GM23338 (cell line): ENCODE measurements around the gene GH1. TPM values are rescaled to one million over a fixed set of nuclear protein-coding genes. Genes with fewer than 3 reads are reported as not detected.

Experiments
- ATAC-seq: fragments of 200-7000 bp; cut with Tn5 transposase; 3 replicates; pipeline ENCODE4 v1.9.1; 2020
- DNase-seq: peaks from one replicate; pipeline ENCODE4 v3.0.0-alpha.2; 2015; ENCODE audit warnings: low spot score
- H2AFZ ChIP-seq: fragments of 200-600 bp; sonication (generic); 2 replicates; pipeline ENCODE4 v1.8.0; 2016; ENCODE audit warnings: antibody characterized with exemption, mild to moderate bottlenecking, moderate library complexity
- H3F3A ChIP-seq: fragments of 200-600 bp; sonication (generic); replicated peaks from 2 replicates; pipeline ENCODE4 v1.8.0; 2017; ENCODE audit warnings: antibody characterized with exemption, mixed run types, low read depth
- H3K27ac ChIP-seq: fragments of 200-600 bp; sonication (generic); 2 replicates; pipeline ENCODE4 v1.6.1; 2016; ENCODE audit warnings: low read depth
- H3K27me3 ChIP-seq: fragments of 200-600 bp; sonication (generic); 2 replicates; pipeline ENCODE4 v1.8.0; 2016; ENCODE audit warnings: mild to moderate bottlenecking, mixed run types, moderate library complexity; ENCODE audit not compliant: insufficient read depth
- H3K36me3 ChIP-seq: fragments of 200-600 bp; sonication (generic); 2 replicates; pipeline ENCODE4 v1.8.0; 2016; ENCODE audit warnings: mild to moderate bottlenecking; ENCODE audit not compliant: insufficient read depth
- H3K4me1 ChIP-seq: fragments of 200-600 bp; sonication (generic); 2 replicates; pipeline ENCODE4 v1.8.0; 2016; ENCODE audit warnings: mild to moderate bottlenecking, moderate library complexity; ENCODE audit not compliant: insufficient read depth
- H3K4me2 ChIP-seq: fragments of 200-600 bp; sonication (generic); 2 replicates; pipeline ENCODE4 v1.7.1; 2017; ENCODE audit warnings: mixed run types
- H3K4me3 ChIP-seq: fragments of 200-600 bp; sonication (generic); 2 replicates; pipeline ENCODE4 v1.6.1; 2016; ENCODE audit warnings: mixed run types
- H3K79me2 ChIP-seq: fragments of 200-600 bp; sonication (generic); replicated peaks from 2 replicates; pipeline ENCODE4 v1.8.0; 2017; ENCODE audit warnings: mild to moderate bottlenecking; ENCODE audit not compliant: insufficient read depth
- H3K9me2 ChIP-seq: fragments of 200-600 bp; sonication (generic); 2 replicates; pipeline ENCODE4 v1.8.0; 2017; ENCODE audit not compliant: insufficient read depth
- H4K20me1 ChIP-seq: fragments of 200-600 bp; sonication (generic); replicated peaks from 2 replicates; pipeline ENCODE4 v1.8.0; 2017; ENCODE audit warnings: mild to moderate bottlenecking; ENCODE audit not compliant: insufficient read depth
- H3K27ac Mint-ChIP-seq: 2 replicates; pipeline ENCODE4 v1.8.0; 2020; ENCODE audit warnings: inconsistent platforms, mild to moderate bottlenecking, moderate library complexity, mixed read lengths
- H3K27me3 Mint-ChIP-seq: 3 replicates; pipeline ENCODE4 v1.8.0; 2022; ENCODE audit warnings: low read depth, mild to moderate bottlenecking, moderate library complexity, mixed read lengths, inconsistent platforms; ENCODE audit not compliant: insufficient read depth, poor library complexity
- H3K36me3 Mint-ChIP-seq: 3 replicates; pipeline ENCODE4 v1.8.0; 2021; ENCODE audit warnings: low read depth, mild to moderate bottlenecking, inconsistent platforms, moderate library complexity, mixed read lengths
- H3K4me1 Mint-ChIP-seq: 3 replicates; pipeline ENCODE4 v1.8.0; 2020; ENCODE audit warnings: mild to moderate bottlenecking, inconsistent platforms, mixed read lengths
- H3K4me3 Mint-ChIP-seq: 3 replicates; pipeline ENCODE4 v1.8.0; 2021; ENCODE audit warnings: moderate library complexity, mild to moderate bottlenecking, inconsistent platforms, mixed read lengths
- H3K9me3 Mint-ChIP-seq: 3 replicates; pipeline ENCODE4 v1.8.0; 2020; ENCODE audit warnings: moderate library complexity, mild to moderate bottlenecking, inconsistent platforms, mixed read lengths
- CREB1 ChIP-seq: fragments of 250-450 bp; sonication (Bioruptor Pico); IDR thresholded peaks from 2 replicates; pipeline ENCODE4 v1.5.0; 2020; ENCODE audit warnings: low read depth, mild to moderate bottlenecking, moderate library complexity
- ETS1 ChIP-seq: IDR thresholded peaks from 2 replicates; pipeline ENCODE4 v1.6.1; 2016; ENCODE audit warnings: antibody characterized with exemption
- EZH2 ChIP-seq: fragments of 200-600 bp; sonication (generic); IDR thresholded peaks from one replicate; pipeline ENCODE4 v1.8.0; 2017; ENCODE audit warnings: antibody characterized with exemption, mild to moderate bottlenecking, low read depth; ENCODE audit not compliant: unreplicated experiment
- EZH2phosphoT487 ChIP-seq: fragments of 200-600 bp; sonication (generic); IDR thresholded peaks from one replicate; pipeline ENCODE4 v1.8.1; 2018; ENCODE audit warnings: antibody characterized with exemption; ENCODE audit not compliant: unreplicated experiment
- JUNB ChIP-seq: IDR thresholded peaks from one replicate; pipeline ENCODE4 v1.6.1; 2016; ENCODE audit warnings: antibody characterized with exemption; ENCODE audit not compliant: unreplicated experiment
- NANOG ChIP-seq: IDR thresholded peaks from 2 replicates; pipeline ENCODE4 v1.6.1; 2016; ENCODE audit warnings: antibody characterized with exemption, borderline replicate concordance
- POLR2AphosphoS5 ChIP-seq: IDR thresholded peaks from 2 replicates; pipeline ENCODE4 v1.6.1; 2016; ENCODE audit warnings: antibody characterized with exemption, low read depth
- STAT1 ChIP-seq: IDR thresholded peaks from one replicate; pipeline ENCODE4 v1.6.1; 2016; ENCODE audit warnings: antibody characterized with exemption; ENCODE audit not compliant: unreplicated experiment
- ZNF114 ChIP-seq: fragments of 250-450 bp; sonication (Bioruptor Pico); IDR thresholded peaks from 2 replicates; pipeline ENCODE4 v1.5.0; 2020; ENCODE audit warnings: mild to moderate bottlenecking, moderate library complexity
- ZNF462 ChIP-seq: fragments of 250-450 bp; sonication (Bioruptor Pico); IDR thresholded peaks from 2 replicates; pipeline ENCODE4 v1.5.0; 2020; ENCODE audit warnings: mild to moderate bottlenecking, moderate library complexity
- polyA plus RNA-seq: library from polyadenylated mRNA; unstranded; fragments of >200 nt; fragmentation: Nextera tagmentation; extraction: Ambion mirVana; gene quantifications from 2 replicates; pipeline ENCODE4 v1.2.1, GENCODE V29; 2016
- total RNA-seq: library from RNA; depleted of rRNA; stranded (reverse); fragments of >200 nt; shearing (Covaris generic); gene quantifications from 2 replicates; pipeline ENCODE4 v1.2.3, GENCODE V29; 2014
- TF ChIP-seq, protein P1 (sequence below): IDR thresholded peaks from one replicate; pipeline ENCODE4 v1.6.1; 2018; ENCODE audit warnings: antibody characterized with exemption; ENCODE audit not compliant: unreplicated experiment

Gene GH1
- total and polyA plus RNA-seq, 2 experiments from 2014 or later = 0.57 TPM; not detected in 1

- no peak overlapping the region for H3K4me3 Mint-ChIP-seq
- peaks cover 10% of the 10 kb centered on the region for H3K4me1 Mint-ChIP-seq
- Histone ChIP-seq H3K79me2 (no peaks in the 10 kb centered on the region), H2AFZ (no peak overlapping the region), H3K27me3 (no peaks in the 10 kb centered on the region), H3K4me1 (0 out of 2 replicates have a peak, but pooled peaks cover 4% of the 10 kb centered on the region), H4K20me1 (no peaks in the 10 kb centered on the region), H3K9me2 (no peaks in the 10 kb centered on the region), H3K4me3 (no peak overlapping the region), H3K36me3 (no peaks in the 10 kb centered on the region), H3F3A (0 out of 2 replicates have a peak, but pooled peaks cover 2% of the 10 kb centered on the region), H3K27ac (no peak overlapping the region), H3K4me2 (no peak overlapping the region)
- TF ChIP-seq EZH2phosphoT487 (no peak), NANOG (no peak), POLR2AphosphoS5 (no peak), ZNF114 (no peak), CREB1 (no peak), JUNB (no peak), ZNF462 (CRISPR knock-in tag) (no peak), STAT1 (no peak), EZH2 (no peak), ETS1 (no peak)
- TF ChIP-seq, protein P1, sequence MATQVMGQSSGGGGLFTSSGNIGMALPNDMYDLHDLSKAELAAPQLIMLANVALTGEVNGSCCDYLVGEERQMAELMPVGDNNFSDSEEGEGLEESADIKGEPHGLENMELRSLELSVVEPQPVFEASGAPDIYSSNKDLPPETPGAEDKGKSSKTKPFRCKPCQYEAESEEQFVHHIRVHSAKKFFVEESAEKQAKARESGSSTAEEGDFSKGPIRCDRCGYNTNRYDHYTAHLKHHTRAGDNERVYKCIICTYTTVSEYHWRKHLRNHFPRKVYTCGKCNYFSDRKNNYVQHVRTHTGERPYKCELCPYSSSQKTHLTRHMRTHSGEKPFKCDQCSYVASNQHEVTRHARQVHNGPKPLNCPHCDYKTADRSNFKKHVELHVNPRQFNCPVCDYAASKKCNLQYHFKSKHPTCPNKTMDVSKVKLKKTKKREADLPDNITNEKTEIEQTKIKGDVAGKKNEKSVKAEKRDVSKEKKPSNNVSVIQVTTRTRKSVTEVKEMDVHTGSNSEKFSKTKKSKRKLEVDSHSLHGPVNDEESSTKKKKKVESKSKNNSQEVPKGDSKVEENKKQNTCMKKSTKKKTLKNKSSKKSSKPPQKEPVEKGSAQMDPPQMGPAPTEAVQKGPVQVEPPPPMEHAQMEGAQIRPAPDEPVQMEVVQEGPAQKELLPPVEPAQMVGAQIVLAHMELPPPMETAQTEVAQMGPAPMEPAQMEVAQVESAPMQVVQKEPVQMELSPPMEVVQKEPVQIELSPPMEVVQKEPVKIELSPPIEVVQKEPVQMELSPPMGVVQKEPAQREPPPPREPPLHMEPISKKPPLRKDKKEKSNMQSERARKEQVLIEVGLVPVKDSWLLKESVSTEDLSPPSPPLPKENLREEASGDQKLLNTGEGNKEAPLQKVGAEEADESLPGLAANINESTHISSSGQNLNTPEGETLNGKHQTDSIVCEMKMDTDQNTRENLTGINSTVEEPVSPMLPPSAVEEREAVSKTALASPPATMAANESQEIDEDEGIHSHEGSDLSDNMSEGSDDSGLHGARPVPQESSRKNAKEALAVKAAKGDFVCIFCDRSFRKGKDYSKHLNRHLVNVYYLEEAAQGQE = no peak
- H3K36me3 Mint-ChIP-seq = no peaks in the 10 kb centered on the region
- ATAC-seq (no peak), DNase-seq (no peak)
- peaks cover 8% of the 10 kb centered on the region for H3K27me3 Mint-ChIP-seq
- no peaks in the 10 kb centered on the region for H3K9me3 Mint-ChIP-seq
- H3K27ac Mint-ChIP-seq = no peak overlapping the region
Measured at GRCh38 chr17:63966646-63967264, 48.1 kb upstream of the GH1 start.
